ENCODE results near the gene STK24.

Gene STK24

GRCh38 chr13:98411013-98411412 is 165.9 kb downstream of the STK24 start:
- Histone ChIP-seq H3K4me3 (ENCODE audit: low read depth, low read length) (no peak overlapping the region), H3K9me3 (no peaks in the 10 kb centered on the region), H3K27me3 (no peaks in the 10 kb centered on the region), H3K4me1 (no peaks in the 10 kb centered on the region), H3K36me3 (peaks cover 36% of the 10 kb centered on the region)
- no peak for DNase-seq
- no peak for TF ChIP-seq CTCF (IDR thresholded peaks at IDR 0.05; ENCODE audit: low read depth, low read length)

DNA sequence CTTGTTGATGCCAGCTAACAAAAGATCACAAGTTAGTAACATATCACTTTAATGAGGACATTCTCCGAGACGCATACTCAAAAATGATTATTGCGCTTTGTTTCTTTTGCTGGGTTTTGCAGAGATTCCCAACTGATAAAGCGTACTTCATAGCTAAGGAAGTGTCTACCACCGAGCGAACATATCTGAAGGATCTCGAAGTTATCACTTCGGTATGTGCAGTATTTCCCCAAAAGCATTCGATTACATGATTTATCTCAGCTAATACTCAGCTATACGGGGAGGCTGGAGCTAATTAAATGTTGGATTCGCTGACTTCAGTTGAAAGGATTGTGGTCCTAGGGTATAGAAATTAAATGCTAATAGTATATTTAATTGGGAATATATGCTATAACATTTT is 166.3 kb downstream of the STK24 start:
- peaks cover 32% of the 10 kb centered on the region for H3K36me3 ChIP-seq

GRCh38 chr13:98409281-98409680 is 167.6 kb downstream of the STK24 start:
- Histone ChIP-seq H3K27me3 (no peaks in the 10 kb centered on the region), H3K4me3 (ENCODE audit: low read depth, low read length) (no peak overlapping the region), H3K4me1 (no peaks in the 10 kb centered on the region), H3K9me3 (no peaks in the 10 kb centered on the region), H3K36me3 (peaks cover 28% of the 10 kb centered on the region)
- DNase-seq, result no peak
- no peak for TF ChIP-seq CTCF (IDR thresholded peaks at IDR 0.05; ENCODE audit: low read depth, low read length)

More for the DNA sequence above, 166.3 kb downstream of the STK24 start:
- no peak for TF ChIP-seq CTCF (IDR thresholded peaks at IDR 0.05; ENCODE audit: low read depth, low read length)
- no peaks in the 10 kb centered on the region for H3K4me1 ChIP-seq
- H3K4me3 ChIP-seq (ENCODE audit: low read depth, low read length), result no peak overlapping the region
- H3K9me3 ChIP-seq, result no peaks in the 10 kb centered on the region
- DNase-seq, result no peak
- no peaks in the 10 kb centered on the region for H3K27me3 ChIP-seq

- no peak for TF ChIP-seq CTCF (IDR thresholded peaks at IDR 0.05; ENCODE audit: low read depth, low read length)
- no peak for DNase-seq
- no peaks in the 10 kb centered on the region for H3K27me3 ChIP-seq
Measured at GRCh38 chr13:98407575-98407974, 169.3 kb downstream of the STK24 start.

GRCh38 chr13:98406971-98407370 is 169.9 kb downstream of the STK24 start:
- no peaks in the 10 kb centered on the region for H3K9me3 ChIP-seq
- TF ChIP-seq CTCF (IDR thresholded peaks at IDR 0.05; ENCODE audit: low read depth, low read length), result no peak
- H3K27me3 ChIP-seq, result no peaks in the 10 kb centered on the region
- no peak for DNase-seq
- no peaks in the 10 kb centered on the region for H3K4me1 ChIP-seq
- no peak overlapping the region for H3K4me3 ChIP-seq (ENCODE audit: low read depth, low read length)
- H3K36me3 ChIP-seq, result peaks cover 16% of the 10 kb centered on the region; the same call in 1 of the 2 replicates

More at GRCh38 chr13:98407575-98407974, 169.3 kb downstream of the STK24 start:
- H3K4me1 ChIP-seq, result no peaks in the 10 kb centered on the region
- peaks cover 17% of the 10 kb centered on the region for H3K36me3 ChIP-seq
- no peak overlapping the region for H3K4me3 ChIP-seq (ENCODE audit: low read depth, low read length)
- H3K9me3 ChIP-seq, result no peaks in the 10 kb centered on the region

DNA sequence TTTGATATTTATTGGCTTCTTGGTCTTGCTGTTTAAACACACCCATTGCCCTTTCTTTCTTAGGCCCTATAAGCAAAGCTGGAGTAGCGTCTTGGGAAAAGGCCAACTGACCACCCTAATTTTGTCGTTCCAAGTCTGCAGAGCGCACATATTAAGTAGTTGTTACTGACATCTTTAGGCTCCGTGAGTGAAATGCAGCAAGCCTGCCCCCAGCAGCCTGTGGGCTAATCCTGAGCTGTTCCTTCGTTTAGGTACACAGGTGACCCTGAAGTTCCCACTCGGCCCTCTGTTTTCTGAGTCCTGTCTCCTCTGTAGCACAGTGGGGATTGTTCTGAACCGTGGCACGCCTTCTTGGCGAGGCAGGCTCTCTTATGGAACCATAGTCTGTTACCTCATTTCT is 170.5 kb downstream of the STK24 start:
- DNase-seq, result no peak
- Histone ChIP-seq H3K36me3 (peaks cover 13% of the 10 kb centered on the region; the same call in 1 of the 2 replicates), H3K4me1 (no peaks in the 10 kb centered on the region), H3K27me3 (no peaks in the 10 kb centered on the region), H3K9me3 (no peaks in the 10 kb centered on the region), H3K4me3 (ENCODE audit: low read depth, low read length) (no peak overlapping the region)
- TF ChIP-seq CTCF (IDR thresholded peaks at IDR 0.05; ENCODE audit: low read depth, low read length), result no peak

Measured in BE2C (cell line).